Esophagus (tissue), 2 donors: ENCODE results near the gene NRCAM. TPM values are rescaled to one million over a fixed set of nuclear protein-coding genes. Genes with fewer than 3 reads are reported as not detected.

Experiments used
- H3K27ac ChIP-seq, 2 donors: one replicate each; pipeline ENCODE4 v1.5.1; 2013; ENCODE audit warnings: low read depth in 2 of 2, mild to moderate bottlenecking in 2 of 2, inconsistent platforms in 1 of 2, low read length in 1 of 2, moderate library complexity in 1 of 2
- H3K27me3 ChIP-seq, 2 donors: one replicate each; pipeline ENCODE4 v1.6.1; 2013; ENCODE audit warnings: low read length in 2 of 2, control low read depth in 1 of 2, mild to moderate bottlenecking in 1 of 2; ENCODE audit not compliant: insufficient read depth in 2 of 2, control insufficient read depth in 1 of 2
- H3K36me3 ChIP-seq, 2 donors: one replicate each; pipeline ENCODE4 v1.6.1; 2013; ENCODE audit warnings: low read length in 1 of 2; ENCODE audit not compliant: control insufficient read depth in 2 of 2, insufficient read depth in 2 of 2
- H3K4me1 ChIP-seq, 2 donors: one replicate each; pipeline ENCODE4 v1.6.1; 2013; ENCODE audit warnings: low read length in 1 of 2; ENCODE audit not compliant: control insufficient read depth in 2 of 2, insufficient read depth in 2 of 2
- H3K4me3 ChIP-seq, 2 donors: one replicate each; pipeline ENCODE4 v1.5.1; 2013; ENCODE audit warnings: low read length in 2 of 2, mild to moderate bottlenecking in 2 of 2, low read depth in 1 of 2, moderate library complexity in 1 of 2
- H3K9me3 ChIP-seq, 2 donors: one replicate each; pipeline ENCODE4 v1.6.1; 2013; ENCODE audit warnings: mild to moderate bottlenecking in 2 of 2, low read depth in 1 of 2, low read length in 1 of 2, moderate library complexity in 1 of 2; ENCODE audit not compliant: control insufficient read depth in 2 of 2, insufficient read depth in 1 of 2
- WGBS, 2 donors: extraction: QIAGEN DNeasy Blood & Tissue Kit; methylation state at CpG; one replicate each; pipeline ENCODE4 v1.1.7; 2013; 5-methylcytosine and 5-hydroxymethylcytosine counted together
- polyA plus RNA-seq, 2 donors: library from polyadenylated mRNA; stranded (reverse); fragments of 200-250 nt; gene quantifications; one replicate each; pipeline ENCODE4 v1.2.3, GENCODE V29; 2013
- donor health status: healthy with polysubstance abuse.
- donor health status: Bipolar disorder and iron deficiency.

Gene NRCAM
- polyA plus RNA-seq, 2 donors, result 0.35 to 0.96 TPM

DNA sequence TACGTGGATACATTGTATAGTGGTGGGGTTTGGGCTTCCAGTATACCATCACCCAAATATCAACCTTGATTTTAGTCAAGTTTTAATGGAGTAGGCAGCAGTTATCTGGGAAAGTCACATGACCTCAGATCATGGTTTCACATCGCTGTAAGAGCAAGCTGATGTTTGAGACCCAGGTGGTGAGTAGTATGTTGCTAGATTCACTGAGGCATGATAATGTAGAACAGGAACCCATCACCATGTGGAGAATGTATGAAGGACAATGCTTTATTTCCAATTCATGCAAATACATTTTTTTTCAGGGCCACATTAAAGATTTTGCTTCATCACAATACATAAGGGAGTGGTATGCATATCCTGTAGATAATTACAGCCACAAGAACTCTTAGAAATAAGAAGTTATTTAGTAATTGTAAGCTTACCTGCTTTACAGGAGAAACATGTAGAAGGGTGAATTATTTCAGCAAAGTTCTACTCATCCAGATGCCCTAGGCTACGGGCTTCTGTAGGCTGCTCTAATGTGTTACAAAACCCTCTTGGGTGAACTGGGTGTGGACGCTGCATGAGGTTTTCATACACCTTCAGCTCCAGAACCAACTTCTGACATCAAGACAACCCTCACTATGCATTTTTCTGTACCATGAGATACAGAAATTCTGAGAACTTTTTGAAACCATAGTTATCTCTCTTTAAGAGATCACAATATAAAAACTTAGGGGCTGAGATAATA, 298.5 kb downstream of the NRCAM start:
- no peaks in the 10 kb centered on the region for H3K27me3 ChIP-seq
- no peaks in the 10 kb centered on the region for H3K36me3 ChIP-seq
- H3K4me3 ChIP-seq, result no peak overlapping the region
- no peak overlapping the region for H3K27ac ChIP-seq
- no peaks in the 10 kb centered on the region for H3K4me1 ChIP-seq
- 72 to 79% methylated on average over 4 of the region's 4 CpGs for WGBS, 2 donors
- H3K9me3 ChIP-seq, result no peaks in the 10 kb centered on the region

DNA sequence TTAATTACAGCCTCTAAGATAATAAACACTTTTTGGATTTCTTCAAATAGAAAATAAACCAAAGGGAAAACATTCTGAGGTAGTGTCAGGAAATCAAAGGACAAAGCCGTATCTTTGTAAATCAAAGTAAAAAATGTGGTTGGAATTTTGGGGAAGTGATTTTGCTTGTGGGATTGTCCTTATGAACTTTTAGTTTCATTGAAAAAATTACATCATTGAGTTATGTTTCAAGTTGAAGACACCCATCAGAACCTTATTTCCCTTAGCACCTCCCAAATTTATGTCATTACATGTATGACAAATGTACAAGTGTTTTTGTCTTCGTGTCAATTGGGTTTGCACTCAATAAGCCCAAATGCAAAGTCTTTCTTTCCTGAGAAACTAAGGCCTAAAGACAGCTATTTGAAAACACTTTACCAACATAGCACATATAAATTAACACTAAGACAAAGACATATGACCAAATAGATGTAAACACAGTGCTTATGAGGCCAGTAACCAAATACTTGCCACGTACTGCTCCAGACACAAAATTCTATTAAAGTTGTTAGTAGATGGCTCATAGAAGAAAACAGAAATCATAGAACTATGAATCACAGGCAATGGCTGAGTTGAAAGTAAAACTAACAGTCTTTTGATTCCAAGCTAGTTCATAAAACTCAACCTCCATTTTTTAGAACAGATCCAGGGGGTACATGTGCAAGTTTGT, 299.2 kb downstream of the NRCAM start:
- Histone ChIP-seq H3K4me1 (no peaks in the 10 kb centered on the region), H3K4me3 (no peak overlapping the region), H3K36me3 (no peaks in the 10 kb centered on the region), H3K27me3 (no peaks in the 10 kb centered on the region), H3K27ac (no peak overlapping the region), H3K9me3 (no peaks in the 10 kb centered on the region)
- 77 to 82% methylated on average over 3 of the region's 3 CpGs for WGBS, 2 donors

DNA sequence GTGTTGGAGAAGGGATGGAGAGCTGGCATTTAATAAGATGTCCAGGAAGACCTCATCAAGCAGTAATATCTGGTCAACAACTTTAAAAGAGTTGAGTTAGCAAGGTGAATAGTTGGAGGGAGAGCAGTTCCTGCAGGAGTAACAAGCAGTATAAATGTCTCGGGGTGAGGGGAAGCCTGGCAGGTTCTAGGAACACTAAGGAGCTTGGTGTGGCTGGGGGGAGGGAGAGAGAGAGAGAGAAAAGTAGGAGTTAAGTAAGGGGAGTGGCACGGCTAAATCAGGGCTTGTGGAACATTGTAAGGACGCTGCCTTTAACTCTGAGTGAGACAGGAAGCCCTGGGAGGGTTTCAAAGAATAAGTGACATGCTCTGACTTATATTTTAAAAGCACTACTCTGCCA, 304.0 kb downstream of the NRCAM start:
- WGBS, 2 donors, result 66 to 82% methylated on average over 3 of the region's 3 CpGs
- no peak overlapping the region for H3K4me3 ChIP-seq
- no peak overlapping the region for H3K27ac ChIP-seq
- no peaks in the 10 kb centered on the region for H3K27me3 ChIP-seq
- H3K9me3 ChIP-seq, result no peaks in the 10 kb centered on the region
- H3K36me3 ChIP-seq, result no peaks in the 10 kb centered on the region
- H3K4me1 ChIP-seq, result no peaks in the 10 kb centered on the region

DNA sequence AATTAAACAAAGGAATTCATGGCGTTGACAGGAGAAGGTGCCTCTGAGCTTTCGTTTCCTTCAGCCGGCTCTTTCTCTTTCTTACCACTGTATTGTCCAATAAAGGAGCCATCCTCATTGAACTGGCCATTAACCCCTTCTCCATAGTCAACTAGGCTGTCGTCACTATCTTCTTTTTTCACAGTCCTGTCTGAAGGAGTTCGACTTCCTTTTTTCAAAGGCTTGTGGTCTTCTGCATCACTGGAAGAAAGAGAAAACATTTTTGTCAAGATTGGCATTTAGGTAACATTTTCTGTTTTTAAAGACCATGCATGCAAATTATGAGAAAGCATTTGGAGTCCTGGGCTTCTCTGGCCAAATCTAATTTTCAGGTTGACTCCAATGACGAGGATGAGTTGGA, 306.3 kb downstream of the NRCAM start:
- WGBS, 2 donors, result 63 to 64% methylated on average over 6 of the region's 6 CpGs
- H3K27ac ChIP-seq, result no peak overlapping the region

GRCh38 chr7:108149119-108149518, 307.1 kb downstream of the NRCAM start:
- H3K4me3 ChIP-seq, result no peak overlapping the region

More for the DNA sequence above, 306.3 kb downstream of the NRCAM start:
- Histone ChIP-seq H3K4me3 (no peak overlapping the region), H3K36me3 (no peaks in the 10 kb centered on the region), H3K27me3 (no peaks in the 10 kb centered on the region), H3K9me3 (no peaks in the 10 kb centered on the region), H3K4me1 (no peaks in the 10 kb centered on the region)

DNA sequence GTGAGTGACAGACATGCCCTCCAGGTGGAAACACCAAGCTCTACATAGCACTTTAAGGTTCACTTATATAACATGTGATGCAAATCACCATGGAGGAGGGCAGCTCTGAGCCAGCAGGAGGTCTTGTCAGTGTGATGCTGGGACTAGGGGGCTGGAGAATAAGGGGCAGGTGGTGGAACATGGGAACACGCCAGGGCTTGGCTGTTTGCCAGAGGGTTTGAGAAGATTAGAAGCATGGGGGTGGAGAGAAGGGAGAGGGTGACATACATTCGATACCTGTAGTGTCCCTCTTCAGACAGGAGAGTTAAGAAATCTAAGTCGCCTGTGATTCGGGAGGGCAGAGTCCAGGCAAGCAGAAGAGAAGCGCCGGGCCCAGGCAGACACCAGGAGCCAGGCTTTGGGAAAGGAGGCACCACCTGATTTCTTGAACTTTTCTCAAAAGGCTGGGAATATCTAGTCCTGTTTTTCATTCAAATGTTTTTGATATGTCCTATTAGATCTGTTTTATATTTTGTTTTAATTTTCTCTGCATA, 309.1 kb downstream of the NRCAM start:
- H3K4me3 ChIP-seq, result no peak overlapping the region
- no peaks in the 10 kb centered on the region for H3K4me1 ChIP-seq
- H3K27ac ChIP-seq, result no peak overlapping the region
- no peaks in the 10 kb centered on the region for H3K27me3 ChIP-seq
- H3K9me3 ChIP-seq, result no peaks in the 10 kb centered on the region
- no peaks in the 10 kb centered on the region for H3K36me3 ChIP-seq
- 81 to 82% methylated on average over 6 of the region's 6 CpGs for WGBS, 2 donors

More at GRCh38 chr7:108149119-108149518, 307.1 kb downstream of the NRCAM start:
- Histone ChIP-seq H3K9me3 (no peaks in the 10 kb centered on the region), H3K4me1 (no peaks in the 10 kb centered on the region), H3K36me3 (no peaks in the 10 kb centered on the region), H3K27ac (no peak overlapping the region), H3K27me3 (no peaks in the 10 kb centered on the region)
- WGBS, 2 donors, result 76 to 80% methylated on average over 5 of the region's 5 CpGs

GRCh38 chr7:108146070-108146842, 310.0 kb downstream of the NRCAM start:
- H3K4me1 ChIP-seq, result no peaks in the 10 kb centered on the region
- no peak overlapping the region for H3K27ac ChIP-seq
- no peaks in the 10 kb centered on the region for H3K36me3 ChIP-seq
- H3K4me3 ChIP-seq, result peak overlapping the region in 1 of 2 donors; percentile 19
- 13 to 18% methylated on average over 12 of the region's 12 CpGs for WGBS, 2 donors
- no peaks in the 10 kb centered on the region for H3K9me3 ChIP-seq
- no peaks in the 10 kb centered on the region for H3K27me3 ChIP-seq

- H3K27ac ChIP-seq, result peak overlapping the region in 1 of 2 donors; percentile 4
- H3K9me3 ChIP-seq, result no peaks in the 10 kb centered on the region
- 52 to 62% methylated on average over 8 of the region's 8 CpGs for WGBS, 2 donors
- H3K4me3 ChIP-seq, result no peak overlapping the region
- no peaks in the 10 kb centered on the region for H3K4me1 ChIP-seq
- H3K27me3 ChIP-seq, result no peaks in the 10 kb centered on the region
- no peaks in the 10 kb centered on the region for H3K36me3 ChIP-seq
Measured at GRCh38 chr7:108145401-108145800, 310.8 kb downstream of the NRCAM start.

GRCh38 chr7:108144931-108145330, 311.3 kb downstream of the NRCAM start:
- Histone ChIP-seq H3K9me3 (no peaks in the 10 kb centered on the region), H3K36me3 (no peaks in the 10 kb centered on the region), H3K27ac (no peak overlapping the region), H3K4me1 (no peaks in the 10 kb centered on the region), H3K27me3 (no peaks in the 10 kb centered on the region), H3K4me3 (no peak overlapping the region)
- WGBS, 2 donors, result 44 to 54% methylated on average over 3 of the region's 3 CpGs
